ENCODE measurements around the gene KIF11. TPM values are rescaled to one million over a fixed set of nuclear protein-coding genes. Genes with fewer than 3 reads are reported as not detected.
"Not testable (repeated sequence)": the region's sequence is repeated elsewhere in the genome, so short reads cannot be mapped to it uniquely, and the experiment has no call there.

The KIF11 gene
- total RNA-seq, 1 donor from 2014 or later: 1.8 TPM

GRCh38 chr10:92640107-92640506 lies 47.2 kb downstream of the KIF11 start:
- Histone ChIP-seq H3K9me3 (no peaks in the 10 kb centered on the region), H3K27me3 (ENCODE audit: low read depth) (no peaks in the 10 kb centered on the region), H3K36me3 (no peaks in the 10 kb centered on the region), H3K4me1 (no peaks in the 10 kb centered on the region), H3K27ac (no peak overlapping the region), H3K4me3 (no peak overlapping the region)
- ATAC-seq: no peak
- intact Hi-C loops (cut with DNase I): no loop called here
- TF ChIP-seq CTCF (IDR thresholded peaks at IDR 0.05): no peak
- no peak for DNase-seq

GRCh38 chr10:92641492-92641891 lies 48.6 kb downstream of the KIF11 start:
- ATAC-seq (no peak), DNase-seq (no peak)
- Histone ChIP-seq H3K27me3 (ENCODE audit: low read depth) (no peaks in the 10 kb centered on the region), H3K4me3 (no peak overlapping the region), H3K4me1 (no peaks in the 10 kb centered on the region), H3K36me3 (no peaks in the 10 kb centered on the region), H3K27ac (no peak overlapping the region), H3K9me3 (no peaks in the 10 kb centered on the region)
- no peak for TF ChIP-seq CTCF (IDR thresholded peaks at IDR 0.05)
- intact Hi-C loops (cut with DNase I): no loop called here

GRCh38 chr10:92644921-92645320 lies 52.0 kb downstream of the KIF11 start:
- H3K36me3 ChIP-seq: no peaks in the 10 kb centered on the region
- intact Hi-C loops (cut with DNase I): no loop called here

GRCh38 chr10:92650864-92651263 lies 57.9 kb downstream of the KIF11 start:
- H3K4me1 ChIP-seq; H3K4me3 ChIP-seq; H3K27ac ChIP-seq; H3K27me3 ChIP-seq (ENCODE audit: low read depth); intact Hi-C loops (cut with DNase I); ATAC-seq; DNase-seq; H3K9me3 ChIP-seq; H3K36me3 ChIP-seq: not testable (repeated sequence)

More at GRCh38 chr10:92644921-92645320, 52.0 kb downstream of the KIF11 start:
- DNase-seq (no peak), ATAC-seq (no peak)
- H3K4me3 ChIP-seq: no peak overlapping the region
- no peaks in the 10 kb centered on the region for H3K27me3 ChIP-seq (ENCODE audit: low read depth)
- H3K9me3 ChIP-seq: no peaks in the 10 kb centered on the region
- no peak overlapping the region for H3K27ac ChIP-seq
- TF ChIP-seq CTCF (IDR thresholded peaks at IDR 0.05): no peak
- no peaks in the 10 kb centered on the region for H3K4me1 ChIP-seq

GRCh38 chr10:92655426-92655825 lies 62.5 kb downstream of the KIF11 start:
- Histone ChIP-seq H3K9me3 (no peaks in the 10 kb centered on the region), H3K27ac (no peak overlapping the region), H3K27me3 (ENCODE audit: low read depth) (no peaks in the 10 kb centered on the region), H3K4me3 (no peak overlapping the region), H3K4me1 (no peaks in the 10 kb centered on the region), H3K36me3 (no peaks in the 10 kb centered on the region)
- intact Hi-C loops (cut with DNase I): no loop called here
- TF ChIP-seq CTCF (IDR thresholded peaks at IDR 0.05): no peak
- DNase-seq (no peak), ATAC-seq (no peak)

GRCh38 chr10:92656266-92656961 lies 63.5 kb downstream of the KIF11 start:
- Histone ChIP-seq H3K27ac (no peak overlapping the region), H3K27me3 (ENCODE audit: low read depth) (no peaks in the 10 kb centered on the region), H3K4me3 (no peak overlapping the region), H3K4me1 (no peaks in the 10 kb centered on the region), H3K36me3 (no peaks in the 10 kb centered on the region), H3K9me3 (no peaks in the 10 kb centered on the region)
- intact Hi-C loops (cut with DNase I): no loop called here
- ATAC-seq: no peak
- TF ChIP-seq CTCF (IDR thresholded peaks at IDR 0.05): no peak
- DNase-seq: no peak

Data from lower lobe of right lung (tissue), 2 donors.